Stimulated activated CD4-positive, alpha-beta T cell treated with anti-CD3 and anti-CD28 coated beads, TNF-alpha, amount 100 ng/mL, for 48 hours (primary cell): ENCODE measurements around the gene ATP13A2.
"Not testable (repeated sequence)": the region's sequence is repeated elsewhere in the genome, so short reads cannot be mapped to it uniquely, and the experiment has no call there.

Experiments used
- DNase-seq, 3 donors: peaks; one replicate each; pipeline ENCODE4 v3.0.0-alpha.2; 2020; ENCODE audit warnings: low read depth in 3 of 3

ATP13A2 gene

DNA sequence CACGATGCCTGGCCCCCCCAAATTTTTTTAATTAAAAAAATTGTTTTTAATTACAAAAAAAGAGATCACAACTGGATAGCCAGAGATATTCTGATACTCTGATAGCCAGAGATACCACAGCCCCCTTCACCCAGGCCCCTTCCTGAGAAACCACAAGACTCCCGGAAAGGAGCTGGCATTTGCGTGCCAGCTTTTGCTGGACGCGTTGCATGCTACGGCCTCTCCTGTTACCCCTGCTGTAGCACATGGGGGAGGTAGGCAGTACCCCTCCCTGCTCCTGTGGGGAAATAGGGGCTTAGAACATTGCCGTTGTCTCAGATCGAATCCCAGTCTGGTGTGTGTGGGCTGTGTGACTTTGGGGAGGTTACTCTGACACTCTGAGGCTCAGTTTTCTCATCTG, 54.0 kb downstream of the ATP13A2 start:
- DNase-seq = no peak

DNA sequence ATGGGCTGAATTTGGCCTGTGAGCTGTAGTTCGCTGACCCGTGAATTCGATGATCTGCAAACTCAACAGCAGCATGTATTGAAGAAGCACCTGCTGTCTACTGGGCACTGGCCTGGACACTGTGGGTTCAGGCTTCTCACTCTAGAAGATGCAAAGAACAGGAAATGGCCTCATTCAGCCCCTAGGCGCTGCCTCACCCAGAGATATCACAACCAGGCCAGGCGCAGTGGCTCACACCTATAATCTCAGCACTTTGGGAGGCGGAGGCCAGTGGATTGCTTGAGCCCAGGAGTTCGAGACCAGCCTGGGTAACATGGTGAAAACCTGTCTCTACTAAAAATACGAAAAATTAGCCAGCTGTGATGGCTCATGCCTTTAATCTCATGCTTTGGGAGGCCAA, 55.0 kb downstream of the ATP13A2 start:
- DNase-seq = no peak

DNA sequence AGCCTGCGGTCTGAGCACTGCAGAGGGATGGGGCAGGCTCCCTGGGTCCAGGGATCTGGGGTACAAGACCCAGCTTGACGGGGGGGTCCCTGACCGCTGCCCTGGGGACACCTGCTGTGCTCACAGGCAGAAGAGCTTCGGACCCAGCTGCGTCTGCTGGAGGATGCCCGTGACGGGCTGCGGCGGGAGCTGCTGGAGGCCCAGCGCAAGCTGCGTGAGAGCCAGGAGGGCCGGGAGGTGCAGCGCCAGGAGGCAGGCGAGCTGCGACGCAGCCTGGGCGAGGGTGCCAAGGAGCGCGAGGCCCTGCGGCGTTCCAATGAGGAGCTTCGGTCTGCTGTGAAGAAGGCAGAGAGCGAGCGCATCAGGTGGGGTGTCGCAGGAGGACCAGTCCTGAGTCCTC, 56.5 kb downstream of the ATP13A2 start:
- no peak for DNase-seq

DNA sequence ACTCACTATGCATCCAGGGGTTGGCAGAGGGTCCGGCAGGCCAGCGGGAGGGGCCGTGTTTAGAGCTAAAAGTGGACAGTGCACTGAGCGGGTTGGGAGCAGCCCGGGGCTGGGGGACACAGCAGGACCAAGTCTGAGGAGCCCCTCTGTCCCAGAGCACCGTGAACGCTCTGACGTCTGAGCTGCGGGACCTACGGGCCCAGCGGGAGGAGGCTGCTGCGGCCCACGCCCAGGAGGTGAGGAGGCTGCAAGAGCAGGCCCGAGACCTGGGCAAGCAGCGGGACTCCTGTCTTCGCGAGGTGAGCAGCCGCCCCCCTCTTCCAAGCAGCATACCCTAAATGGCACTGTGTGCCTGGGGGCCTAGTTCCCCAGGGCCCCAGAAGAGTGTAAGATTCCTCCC, 57.1 kb downstream of the ATP13A2 start:
- no peak for DNase-seq

DNA sequence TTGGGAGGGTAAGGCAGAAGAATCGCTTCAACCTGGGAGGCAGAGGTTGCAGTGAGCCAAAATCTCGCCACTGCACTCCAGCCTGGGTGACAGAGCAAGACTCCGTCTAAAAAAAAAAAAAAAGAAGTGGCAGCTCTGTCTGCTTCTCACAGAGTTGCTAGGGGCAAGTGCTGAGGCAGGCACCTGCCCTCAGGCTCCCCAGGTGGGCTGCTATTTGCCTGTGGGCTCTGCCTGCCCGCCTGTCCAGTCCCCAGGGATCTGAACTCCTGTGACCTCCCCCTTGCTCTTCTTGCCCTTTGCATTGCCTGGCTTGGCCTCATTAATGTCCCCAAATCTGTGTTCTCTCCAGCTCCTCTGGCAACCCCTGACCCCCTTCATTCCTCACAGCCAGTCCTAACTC, 59.4 kb downstream of the ATP13A2 start:
- not testable (repeated sequence) for DNase-seq

DNA sequence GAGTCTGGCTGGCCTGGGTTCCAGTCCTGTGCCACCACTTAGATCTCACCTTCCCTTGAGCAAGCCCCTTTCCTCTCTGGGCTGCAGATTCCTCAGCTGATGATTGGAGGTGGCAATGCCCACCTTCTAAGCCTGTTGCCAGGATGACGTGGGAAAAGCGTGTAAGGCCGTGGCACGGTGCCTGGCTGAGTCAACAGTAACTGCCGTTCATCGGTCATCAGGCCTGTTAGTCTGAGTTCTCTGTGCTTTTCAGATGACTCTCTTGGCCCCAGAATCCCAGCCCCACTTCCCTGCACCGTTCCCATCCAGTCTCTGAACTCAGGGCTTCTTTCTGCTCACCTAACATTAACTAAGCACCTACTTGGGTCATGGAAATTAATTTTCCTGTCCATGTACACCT, 62.7 kb downstream of the ATP13A2 start:
- not testable (repeated sequence) for DNase-seq

GRCh38 chr1:16948282-16948891, 63.3 kb downstream of the ATP13A2 start:
- DNase-seq = not testable (repeated sequence)

DNA sequence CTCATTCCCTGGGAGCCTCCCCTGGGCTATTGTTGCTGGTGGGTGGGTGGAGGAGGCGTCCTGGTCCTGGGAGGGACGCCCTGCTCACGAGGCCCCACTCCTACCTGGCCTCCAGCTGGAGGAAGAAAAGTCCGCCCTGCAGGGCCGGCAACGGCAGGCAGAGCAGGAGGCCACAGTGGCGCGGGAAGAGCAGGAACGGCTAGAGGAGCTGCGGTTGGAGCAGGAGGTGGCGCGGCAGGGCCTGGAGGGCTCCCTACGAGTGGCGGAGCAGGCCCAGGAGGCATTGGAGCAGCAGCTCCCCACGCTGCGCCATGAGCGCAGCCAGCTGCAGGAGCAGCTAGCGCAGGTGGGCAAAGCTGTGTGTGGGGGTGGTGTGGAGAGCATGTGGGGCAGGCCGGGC, 65.1 kb downstream of the ATP13A2 start:
- DNase-seq = no peak

DNA sequence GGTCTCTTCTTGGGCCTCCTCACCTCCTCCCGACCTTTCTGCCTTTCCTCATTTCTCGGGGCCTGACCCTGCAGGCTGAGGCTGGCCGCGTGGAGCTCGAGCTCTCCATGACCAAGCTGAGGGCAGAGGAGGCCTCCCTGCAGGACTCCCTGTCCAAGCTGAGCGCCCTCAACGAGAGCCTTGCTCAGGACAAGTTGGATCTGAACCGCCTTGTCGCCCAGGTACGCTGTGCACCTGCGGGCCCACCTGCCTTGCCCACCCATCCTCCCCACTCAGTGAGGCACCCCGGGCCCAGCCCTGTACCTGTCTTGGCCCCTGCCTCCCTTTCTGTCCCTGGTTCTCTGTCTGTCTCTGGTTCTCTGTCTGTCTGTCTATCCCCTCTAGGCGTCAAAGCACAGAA, 65.5 kb downstream of the ATP13A2 start:
- not testable (repeated sequence) for DNase-seq

- not testable (repeated sequence) for DNase-seq
These were observed 66.2 kb downstream of the ATP13A2 start for GRCh38 chr1:16945512-16945911.

DNA sequence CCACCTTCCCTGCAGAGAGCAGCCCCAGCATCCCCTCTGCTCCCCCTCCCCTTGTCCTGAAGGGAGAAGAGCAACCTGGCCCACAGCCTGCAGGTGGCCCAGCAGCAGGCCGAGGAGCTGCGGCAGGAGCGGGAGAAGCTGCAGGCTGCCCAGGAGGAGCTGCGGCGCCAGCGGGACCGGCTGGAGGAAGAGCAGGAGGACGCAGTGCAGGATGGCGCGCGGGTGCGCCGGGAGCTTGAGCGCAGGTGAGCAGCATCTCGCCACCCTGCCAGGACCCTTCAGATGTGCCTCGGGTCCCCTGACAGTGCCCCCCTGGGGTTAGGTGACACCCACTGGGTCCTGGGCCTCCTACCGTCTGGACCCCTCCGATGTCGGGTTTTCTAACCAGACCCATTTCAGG, 67.7 kb downstream of the ATP13A2 start:
- DNase-seq = no peak

- not testable (repeated sequence) for DNase-seq
These were observed 72.1 kb downstream of the ATP13A2 start for GRCh38 chr1:16939386-16940180.

GRCh38 chr1:16938351-16939321, 73.1 kb downstream of the ATP13A2 start:
- DNase-seq = no peak

GRCh38 chr1:16936580-16936979, 75.1 kb downstream of the ATP13A2 start:
- DNase-seq = not testable (repeated sequence)
